ENCODE results near the gene RPH3AL. TPM values are rescaled to one million over a fixed set of nuclear protein-coding genes. Genes with fewer than 3 reads are reported as not detected.

Gene RPH3AL
- total RNA-seq, 1 donor from 2014 or later: 6.0 TPM

DNA sequence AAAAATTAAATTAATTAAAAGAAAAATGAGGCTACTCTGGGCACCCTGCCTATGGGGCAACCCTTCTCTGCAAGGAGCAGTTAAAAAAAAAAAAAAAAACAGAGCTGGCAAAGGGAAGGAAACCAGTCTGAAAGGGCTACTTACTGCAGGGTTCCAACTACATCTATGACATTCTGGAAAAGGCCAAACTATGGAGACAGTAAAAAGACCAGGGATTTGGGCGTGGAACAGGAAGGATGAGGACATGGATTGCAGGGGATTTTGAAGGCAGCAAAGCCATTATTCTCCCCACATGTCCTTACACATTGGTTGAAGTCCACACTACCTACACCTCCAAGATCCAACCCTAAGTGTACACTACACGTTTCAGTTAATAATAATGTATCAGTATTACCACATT lies 4.6 kb downstream of the RPH3AL start:
- H3K27me3 Mint-ChIP-seq: peaks cover 10% of the 10 kb centered on the region
- no peak overlapping the region for H3K4me3 Mint-ChIP-seq
- no peaks in the 10 kb centered on the region for H3K4me1 Mint-ChIP-seq
- intact Hi-C loops (cut with micrococcal nuclease): no loop called here
- no peaks in the 10 kb centered on the region for H3K36me3 Mint-ChIP-seq (ENCODE audit: low read depth)
- ATAC-seq (ENCODE audit: low read depth) (no peak), DNase-seq (no peak)
- H3K9me3 Mint-ChIP-seq: peaks cover 4% of the 10 kb centered on the region
- no peak overlapping the region for H3K27ac Mint-ChIP-seq
- ChIA-PET CTCF (no interaction called here), POLR2A (no interaction called here)
- TF ChIP-seq, protein P1, sequence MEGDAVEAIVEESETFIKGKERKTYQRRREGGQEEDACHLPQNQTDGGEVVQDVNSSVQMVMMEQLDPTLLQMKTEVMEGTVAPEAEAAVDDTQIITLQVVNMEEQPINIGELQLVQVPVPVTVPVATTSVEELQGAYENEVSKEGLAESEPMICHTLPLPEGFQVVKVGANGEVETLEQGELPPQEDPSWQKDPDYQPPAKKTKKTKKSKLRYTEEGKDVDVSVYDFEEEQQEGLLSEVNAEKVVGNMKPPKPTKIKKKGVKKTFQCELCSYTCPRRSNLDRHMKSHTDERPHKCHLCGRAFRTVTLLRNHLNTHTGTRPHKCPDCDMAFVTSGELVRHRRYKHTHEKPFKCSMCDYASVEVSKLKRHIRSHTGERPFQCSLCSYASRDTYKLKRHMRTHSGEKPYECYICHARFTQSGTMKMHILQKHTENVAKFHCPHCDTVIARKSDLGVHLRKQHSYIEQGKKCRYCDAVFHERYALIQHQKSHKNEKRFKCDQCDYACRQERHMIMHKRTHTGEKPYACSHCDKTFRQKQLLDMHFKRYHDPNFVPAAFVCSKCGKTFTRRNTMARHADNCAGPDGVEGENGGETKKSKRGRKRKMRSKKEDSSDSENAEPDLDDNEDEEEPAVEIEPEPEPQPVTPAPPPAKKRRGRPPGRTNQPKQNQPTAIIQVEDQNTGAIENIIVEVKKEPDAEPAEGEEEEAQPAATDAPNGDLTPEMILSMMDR (IDR thresholded peaks at IDR 0.05): no peak

DNA sequence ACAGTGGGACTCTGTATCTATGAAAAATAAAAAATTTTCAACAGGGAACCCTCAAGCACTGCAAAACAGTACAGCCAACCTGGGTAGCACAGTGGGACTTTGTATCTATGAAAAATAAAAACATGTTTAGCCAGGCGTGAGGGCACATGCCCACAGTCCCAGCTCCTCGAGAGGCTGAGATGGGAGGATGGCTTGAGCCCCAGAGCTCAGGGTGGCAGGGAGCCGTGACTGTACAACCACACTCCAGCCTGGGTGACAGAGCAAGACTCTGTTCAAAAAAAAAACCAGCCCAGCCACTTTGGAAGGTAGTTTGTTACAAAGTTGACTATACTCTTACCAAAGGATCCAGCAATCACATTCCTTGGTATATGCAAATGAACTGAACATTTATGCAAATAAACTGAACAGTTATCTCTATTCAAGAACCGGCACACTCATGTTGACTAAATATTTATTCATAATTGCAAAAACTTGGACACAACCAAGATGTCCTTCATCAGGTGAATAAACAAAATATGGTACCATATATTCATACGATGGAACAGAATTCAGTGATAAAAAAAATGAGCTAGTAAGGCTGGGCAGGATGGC lies 5.2 kb downstream of the RPH3AL start:
- Mint-ChIP-seq H3K36me3 (ENCODE audit: low read depth) (no peaks in the 10 kb centered on the region), H3K27me3 (peaks cover 10% of the 10 kb centered on the region), H3K4me3 (no peak overlapping the region), H3K9me3 (peaks cover 4% of the 10 kb centered on the region), H3K27ac (no peak overlapping the region), H3K4me1 (no peaks in the 10 kb centered on the region)
- ATAC-seq (ENCODE audit: low read depth) (no peak), DNase-seq (no peak)
- CTCF ChIA-PET: no interaction called here
- TF ChIP-seq, protein P1 (IDR thresholded peaks at IDR 0.05): no peak
- intact Hi-C loops (cut with micrococcal nuclease): no loop called here
- POLR2A ChIA-PET: no interaction called here

DNA sequence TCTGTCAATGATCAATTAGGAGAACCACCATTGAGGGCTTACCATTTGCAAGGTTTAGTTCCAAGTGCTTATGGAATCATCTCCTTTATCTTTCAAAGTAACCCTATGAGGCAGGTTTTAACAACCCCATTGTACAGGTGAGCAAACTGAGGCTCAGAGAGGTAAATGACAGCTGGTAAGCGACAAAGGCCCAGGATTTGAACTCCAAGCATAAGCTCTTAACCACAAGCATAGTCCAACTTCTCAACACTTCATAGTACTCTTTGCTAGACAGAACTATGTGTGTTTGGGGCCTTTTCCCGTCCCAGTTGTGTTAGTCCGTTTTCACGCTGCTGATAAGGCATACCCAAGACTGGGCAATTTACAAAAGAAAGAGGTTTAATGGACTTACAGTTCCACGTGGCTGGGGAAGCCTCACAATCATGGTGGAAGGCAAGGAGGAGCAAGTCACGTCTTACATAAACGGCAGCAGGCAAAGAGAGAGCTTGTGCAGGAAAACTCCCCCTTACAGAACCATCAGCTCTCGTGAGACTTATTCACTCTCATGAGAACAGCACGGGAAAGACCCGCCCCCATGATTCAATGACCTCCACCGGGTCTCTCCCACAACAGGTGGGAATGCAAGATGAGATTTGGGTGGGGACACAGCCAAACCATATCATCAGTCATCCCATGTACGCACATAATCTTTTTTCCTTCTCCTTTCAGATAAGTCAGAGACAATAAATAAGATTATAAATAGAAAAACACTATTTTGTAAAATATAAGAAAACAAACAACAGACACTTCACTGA lies 6.4 kb downstream of the RPH3AL start:
- H3K9me3 Mint-ChIP-seq: peaks cover 4% of the 10 kb centered on the region
- CTCF ChIA-PET: no interaction called here
- DNase-seq (no peak), ATAC-seq (ENCODE audit: low read depth) (no peak)
- intact Hi-C loops (cut with micrococcal nuclease): no loop called here
- no peak overlapping the region for H3K27ac Mint-ChIP-seq
- H3K27me3 Mint-ChIP-seq: peaks cover 4% of the 10 kb centered on the region
- POLR2A ChIA-PET: no interaction called here
- no peaks in the 10 kb centered on the region for H3K36me3 Mint-ChIP-seq (ENCODE audit: low read depth)
- no peaks in the 10 kb centered on the region for H3K4me1 Mint-ChIP-seq
- TF ChIP-seq, protein P1 (IDR thresholded peaks at IDR 0.05): no peak
- H3K4me3 Mint-ChIP-seq: no peak overlapping the region

DNA sequence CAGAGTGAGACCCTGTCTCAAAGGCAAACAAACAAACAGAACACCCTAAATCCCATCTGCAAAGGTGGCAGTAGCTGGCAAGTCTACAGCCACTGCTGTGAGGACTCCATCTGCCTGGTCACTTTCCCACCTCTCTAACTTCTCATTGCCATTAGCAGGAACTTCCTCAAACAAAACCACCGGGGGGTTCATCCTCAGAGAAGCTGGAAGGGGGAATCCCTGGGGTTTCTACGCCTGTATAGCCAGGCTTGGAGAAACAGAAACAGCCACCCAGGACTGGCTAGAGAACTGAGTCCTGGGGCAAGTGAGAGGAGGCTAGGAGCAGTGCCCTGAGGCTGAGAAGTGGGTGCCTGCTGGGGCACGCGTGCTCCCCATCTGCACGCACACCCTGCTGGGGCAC lies 7.3 kb downstream of the RPH3AL start:
- TF ChIP-seq, protein P1 (IDR thresholded peaks at IDR 0.05): no peak
- POLR2A ChIA-PET: no interaction called here
- Mint-ChIP-seq H3K27ac (no peak overlapping the region), H3K9me3 (peaks cover 4% of the 10 kb centered on the region), H3K4me3 (no peak overlapping the region), H3K27me3 (peaks cover 6% of the 10 kb centered on the region), H3K36me3 (ENCODE audit: low read depth) (no peaks in the 10 kb centered on the region), H3K4me1 (no peaks in the 10 kb centered on the region)
- intact Hi-C loops (cut with micrococcal nuclease): no loop called here
- CTCF ChIA-PET: no interaction called here
- DNase-seq (no peak), ATAC-seq (ENCODE audit: low read depth) (no peak)

DNA sequence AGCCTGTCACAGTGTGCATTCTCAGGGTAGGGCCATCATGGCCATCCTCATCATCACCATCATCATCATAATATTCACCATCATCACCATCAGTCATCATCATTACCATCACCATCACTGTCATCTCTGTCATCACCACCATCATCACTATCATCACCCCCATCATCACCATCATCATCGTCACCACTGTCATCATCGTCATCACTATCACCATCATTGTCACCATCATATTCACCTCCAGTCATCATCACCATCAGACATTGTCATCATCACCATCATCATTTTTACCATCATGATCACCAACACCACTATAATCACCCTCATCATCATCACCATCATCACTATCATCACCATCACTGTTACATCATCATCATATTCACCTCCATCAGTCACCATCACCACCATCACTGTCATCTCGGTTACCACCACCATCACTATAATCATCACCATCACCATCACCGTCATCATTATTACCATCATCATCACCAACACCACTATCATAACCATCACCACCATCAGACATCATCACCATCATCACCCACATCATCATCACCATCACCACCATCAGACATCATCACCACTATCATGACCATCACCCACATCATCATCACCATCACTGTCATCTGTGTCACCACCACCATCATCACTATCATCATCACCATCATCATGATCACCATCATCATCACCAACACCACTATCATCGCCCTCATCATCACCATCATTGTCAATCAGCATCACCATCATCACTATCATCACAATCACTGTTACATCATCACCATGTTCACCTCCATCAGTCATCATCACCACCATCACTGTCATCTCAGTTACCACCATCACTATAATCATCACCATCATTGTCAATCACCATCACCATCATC lies 8.5 kb downstream of the RPH3AL start:
- H3K27ac Mint-ChIP-seq: no peak overlapping the region
- intact Hi-C loops (cut with micrococcal nuclease): no loop called here
- DNase-seq (no peak), ATAC-seq (ENCODE audit: low read depth) (no peak)
- H3K27me3 Mint-ChIP-seq: peaks cover 6% of the 10 kb centered on the region
- H3K9me3 Mint-ChIP-seq: peaks cover 4% of the 10 kb centered on the region
- TF ChIP-seq, protein P1 (IDR thresholded peaks at IDR 0.05): no peak
- H3K4me1 Mint-ChIP-seq: no peaks in the 10 kb centered on the region
- H3K36me3 Mint-ChIP-seq (ENCODE audit: low read depth): no peaks in the 10 kb centered on the region
- H3K4me3 Mint-ChIP-seq: no peak overlapping the region
- ChIA-PET CTCF (no interaction called here), POLR2A (no interaction called here)

Measured in activated B cell treated with CpG ODN at 0.5 μM for 24 hours (primary cell).